ENCODE measurements around the gene PLCH2. TPM values are rescaled to one million over a fixed set of nuclear protein-coding genes. Genes with fewer than 3 reads are reported as not detected.
A peak's percentile ranks its signal among the peaks of the same experiment; 100 is the strongest.

PLCH2 gene
- total and polyA plus RNA-seq, 2 of the 13 experiments (the other 11 are each of a cell fraction or from before 2014, with no cell fraction given), result 0.15 to 0.67 TPM

DNA sequence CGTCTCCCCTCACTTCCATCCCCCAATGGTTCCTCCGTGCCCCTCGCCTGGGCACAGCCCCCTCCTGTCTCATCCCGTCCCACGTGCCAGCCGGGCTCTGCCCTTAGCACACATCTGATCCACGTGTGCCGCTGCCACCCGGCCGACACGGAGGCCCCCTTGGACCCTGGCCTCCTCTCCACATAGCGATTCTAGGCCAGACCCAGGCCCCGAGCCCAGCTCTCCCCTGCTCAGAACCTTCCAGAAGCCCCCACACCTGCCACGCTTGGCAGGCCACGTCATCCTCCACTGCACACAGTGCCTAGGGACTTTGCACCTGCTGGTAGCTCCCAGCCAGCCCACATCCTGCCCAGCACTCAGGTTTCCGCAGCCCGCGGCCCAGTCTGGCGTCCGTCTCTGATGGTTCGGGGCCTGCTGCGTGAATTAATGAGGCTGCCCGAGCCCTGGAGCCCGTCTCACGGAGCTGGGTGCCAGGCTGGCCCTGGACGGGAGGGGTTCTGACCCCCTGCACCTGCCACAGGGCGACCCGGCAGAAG, 20.1 kb downstream of the PLCH2 start (continued):
- no peak for TF ChIP-seq EZH2 (conservative IDR thresholded peaks at IDR 0.05; ENCODE audit: low read depth, low read length)
- no peak for TF ChIP-seq STAT5B (CRISPR knock-in tag; IDR thresholded peaks at IDR 0.05)
- peak; percentile 29; the same call in 1 of the 2 replicates for TF ChIP-seq ELF3 (CRISPR knock-in tag; IDR thresholded peaks at IDR 0.05)
- peak; percentile 27; the same call in 1 of the 2 replicates for TF ChIP-seq TBX2 (CRISPR knock-in tag; IDR thresholded peaks at IDR 0.05; ENCODE audit: borderline replicate concordance)
- TF ChIP-seq MAFK (conservative IDR thresholded peaks at IDR 0.05 in 1 of 2, IDR thresholded peaks at IDR 0.05 in 1 of 2; ENCODE audit: low read length in 2 of 2), result no peak
- TF ChIP-seq ZNF773 (CRISPR knock-in tag; IDR thresholded peaks at IDR 0.05; ENCODE audit: borderline replicate concordance), result 0 out of 2 replicates have a peak, but pooled peaks have one; percentile 49
- TF ChIP-seq ZNF333 (CRISPR knock-in tag; IDR thresholded peaks at IDR 0.05; ENCODE audit: borderline replicate concordance), result no peak
- TF ChIP-seq ATRX (CRISPR knock-in tag; IDR thresholded peaks at IDR 0.05; ENCODE audit: borderline replicate concordance), result no peak
- TF ChIP-seq ZNF670 (CRISPR knock-in tag; IDR thresholded peaks at IDR 0.05; ENCODE audit: borderline replicate concordance), result no peak
- TF ChIP-seq, protein P1, sequence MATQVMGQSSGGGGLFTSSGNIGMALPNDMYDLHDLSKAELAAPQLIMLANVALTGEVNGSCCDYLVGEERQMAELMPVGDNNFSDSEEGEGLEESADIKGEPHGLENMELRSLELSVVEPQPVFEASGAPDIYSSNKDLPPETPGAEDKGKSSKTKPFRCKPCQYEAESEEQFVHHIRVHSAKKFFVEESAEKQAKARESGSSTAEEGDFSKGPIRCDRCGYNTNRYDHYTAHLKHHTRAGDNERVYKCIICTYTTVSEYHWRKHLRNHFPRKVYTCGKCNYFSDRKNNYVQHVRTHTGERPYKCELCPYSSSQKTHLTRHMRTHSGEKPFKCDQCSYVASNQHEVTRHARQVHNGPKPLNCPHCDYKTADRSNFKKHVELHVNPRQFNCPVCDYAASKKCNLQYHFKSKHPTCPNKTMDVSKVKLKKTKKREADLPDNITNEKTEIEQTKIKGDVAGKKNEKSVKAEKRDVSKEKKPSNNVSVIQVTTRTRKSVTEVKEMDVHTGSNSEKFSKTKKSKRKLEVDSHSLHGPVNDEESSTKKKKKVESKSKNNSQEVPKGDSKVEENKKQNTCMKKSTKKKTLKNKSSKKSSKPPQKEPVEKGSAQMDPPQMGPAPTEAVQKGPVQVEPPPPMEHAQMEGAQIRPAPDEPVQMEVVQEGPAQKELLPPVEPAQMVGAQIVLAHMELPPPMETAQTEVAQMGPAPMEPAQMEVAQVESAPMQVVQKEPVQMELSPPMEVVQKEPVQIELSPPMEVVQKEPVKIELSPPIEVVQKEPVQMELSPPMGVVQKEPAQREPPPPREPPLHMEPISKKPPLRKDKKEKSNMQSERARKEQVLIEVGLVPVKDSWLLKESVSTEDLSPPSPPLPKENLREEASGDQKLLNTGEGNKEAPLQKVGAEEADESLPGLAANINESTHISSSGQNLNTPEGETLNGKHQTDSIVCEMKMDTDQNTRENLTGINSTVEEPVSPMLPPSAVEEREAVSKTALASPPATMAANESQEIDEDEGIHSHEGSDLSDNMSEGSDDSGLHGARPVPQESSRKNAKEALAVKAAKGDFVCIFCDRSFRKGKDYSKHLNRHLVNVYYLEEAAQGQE (IDR thresholded peaks at IDR 0.05; ENCODE audit: borderline replicate concordance in 1 of 2, low read depth in 1 of 2, low read length in 2 of 2), result no peak
- TF ChIP-seq, protein P2, sequence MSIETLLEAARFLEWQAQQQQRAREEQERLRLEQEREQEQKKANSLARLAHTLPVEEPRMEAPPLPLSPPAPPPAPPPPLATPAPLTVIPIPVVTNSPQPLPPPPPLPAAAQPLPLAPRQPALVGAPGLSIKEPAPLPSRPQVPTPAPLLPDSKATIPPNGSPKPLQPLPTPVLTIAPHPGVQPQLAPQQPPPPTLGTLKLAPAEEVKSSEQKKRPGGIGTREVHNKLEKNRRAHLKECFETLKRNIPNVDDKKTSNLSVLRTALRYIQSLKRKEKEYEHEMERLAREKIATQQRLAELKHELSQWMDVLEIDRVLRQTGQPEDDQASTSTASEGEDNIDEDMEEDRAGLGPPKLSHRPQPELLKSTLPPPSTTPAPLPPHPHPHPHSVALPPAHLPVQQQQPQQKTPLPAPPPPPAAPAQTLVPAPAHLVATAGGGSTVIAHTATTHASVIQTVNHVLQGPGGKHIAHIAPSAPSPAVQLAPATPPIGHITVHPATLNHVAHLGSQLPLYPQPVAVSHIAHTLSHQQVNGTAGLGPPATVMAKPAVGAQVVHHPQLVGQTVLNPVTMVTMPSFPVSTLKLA (IDR thresholded peaks at IDR 0.05), result 0 out of 2 replicates have a peak, but pooled peaks have one; percentile 26
- TF ChIP-seq, protein P3, sequence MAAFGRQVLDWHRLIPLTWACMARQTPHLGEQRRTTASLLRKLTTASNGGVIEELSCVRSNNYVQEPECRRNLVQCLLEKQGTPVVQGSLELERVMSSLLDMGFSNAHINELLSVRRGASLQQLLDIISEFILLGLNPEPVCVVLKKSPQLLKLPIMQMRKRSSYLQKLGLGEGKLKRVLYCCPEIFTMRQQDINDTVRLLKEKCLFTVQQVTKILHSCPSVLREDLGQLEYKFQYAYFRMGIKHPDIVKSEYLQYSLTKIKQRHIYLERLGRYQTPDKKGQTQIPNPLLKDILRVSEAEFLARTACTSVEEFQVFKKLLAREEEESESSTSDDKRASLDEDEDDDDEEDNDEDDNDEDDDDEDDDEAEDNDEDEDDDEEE (CRISPR knock-in tag; IDR thresholded peaks at IDR 0.05), result no peak
- peak; percentile 55; the same call in 1 of the 2 replicates for TF ChIP-seq ZNF766 (CRISPR knock-in tag; IDR thresholded peaks at IDR 0.05; ENCODE audit: borderline replicate concordance)
- TF ChIP-seq, protein P4, sequence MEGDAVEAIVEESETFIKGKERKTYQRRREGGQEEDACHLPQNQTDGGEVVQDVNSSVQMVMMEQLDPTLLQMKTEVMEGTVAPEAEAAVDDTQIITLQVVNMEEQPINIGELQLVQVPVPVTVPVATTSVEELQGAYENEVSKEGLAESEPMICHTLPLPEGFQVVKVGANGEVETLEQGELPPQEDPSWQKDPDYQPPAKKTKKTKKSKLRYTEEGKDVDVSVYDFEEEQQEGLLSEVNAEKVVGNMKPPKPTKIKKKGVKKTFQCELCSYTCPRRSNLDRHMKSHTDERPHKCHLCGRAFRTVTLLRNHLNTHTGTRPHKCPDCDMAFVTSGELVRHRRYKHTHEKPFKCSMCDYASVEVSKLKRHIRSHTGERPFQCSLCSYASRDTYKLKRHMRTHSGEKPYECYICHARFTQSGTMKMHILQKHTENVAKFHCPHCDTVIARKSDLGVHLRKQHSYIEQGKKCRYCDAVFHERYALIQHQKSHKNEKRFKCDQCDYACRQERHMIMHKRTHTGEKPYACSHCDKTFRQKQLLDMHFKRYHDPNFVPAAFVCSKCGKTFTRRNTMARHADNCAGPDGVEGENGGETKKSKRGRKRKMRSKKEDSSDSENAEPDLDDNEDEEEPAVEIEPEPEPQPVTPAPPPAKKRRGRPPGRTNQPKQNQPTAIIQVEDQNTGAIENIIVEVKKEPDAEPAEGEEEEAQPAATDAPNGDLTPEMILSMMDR (CRISPR knock-in tag; IDR thresholded peaks at IDR 0.05), result no peak
- TF ChIP-seq ZNF879 (CRISPR knock-in tag; IDR thresholded peaks at IDR 0.05), result no peak
- no peak for TF ChIP-seq NR2F6 (IDR thresholded peaks at IDR 0.05)
- peak; percentile 23; the same call in 1 of the 2 replicates for TF ChIP-seq NR2F6 (CRISPR knock-in tag; IDR thresholded peaks at IDR 0.05)
- TF ChIP-seq PHF21A (CRISPR knock-in tag; IDR thresholded peaks at IDR 0.05), result peak; percentile 51; the same call in 1 of the 2 replicates
- no peak for TF ChIP-seq PRMT3 (CRISPR knock-in tag; IDR thresholded peaks at IDR 0.05; ENCODE audit: borderline replicate concordance, low read depth)
- no peak; the same call in 1 of the 2 replicates for TF ChIP-seq ZMYM3 (CRISPR knock-in tag; IDR thresholded peaks at IDR 0.05)
- peak; percentile 45; the same call in 1 of the 2 replicates for TF ChIP-seq SALL1 (CRISPR knock-in tag; IDR thresholded peaks at IDR 0.05)
- no peak for TF ChIP-seq MZF1 (CRISPR knock-in tag; IDR thresholded peaks at IDR 0.05; ENCODE audit: borderline replicate concordance)

Measured in HepG2 (cell line).